ENCODE data around the gene CD22. TPM values are rescaled to one million over a fixed set of nuclear protein-coding genes. Genes with fewer than 3 reads are reported as not detected.

Gene CD22
- total and polyA plus RNA-seq, 10 of the 15 experiments (the other 5 are each of a cell fraction or from before 2014, with no cell fraction given) = 23.0 to 344 (median 181) TPM

DNA sequence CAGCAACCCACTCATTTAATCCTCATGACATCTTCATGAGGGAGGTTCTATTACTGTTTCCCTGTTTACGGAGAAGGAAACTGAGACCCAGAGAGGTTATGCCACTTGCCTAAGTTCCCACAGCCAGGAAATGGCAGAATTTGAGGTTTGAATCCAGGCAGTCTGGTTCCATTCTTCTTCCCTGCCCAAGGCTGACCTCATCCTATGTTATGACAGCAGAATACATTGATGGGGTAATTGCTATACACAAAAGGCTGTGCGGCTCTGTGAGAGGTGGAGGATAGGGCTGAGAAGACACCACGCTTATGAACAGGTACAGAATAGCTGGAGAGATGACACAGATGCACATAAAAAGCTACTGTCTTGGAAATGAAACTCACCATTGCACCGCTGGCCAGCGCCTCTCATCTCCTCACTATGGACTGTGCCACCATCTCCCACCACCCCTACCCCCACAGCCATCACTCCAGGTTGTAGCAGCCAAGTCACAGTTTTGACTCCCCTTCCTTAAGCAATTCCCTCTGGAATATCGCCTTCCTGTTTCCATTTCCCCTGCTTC, 25.6 kb upstream of the CD22 start:
- intact Hi-C loops (cut with micrococcal nuclease; ENCODE audit: unreplicated experiment) = no loop called here
- no peaks in the 10 kb centered on the region for H4K20me1 ChIP-seq (ENCODE audit: control insufficient read depth, insufficient read depth)
- POLR2A ChIA-PET = interaction anchor here (0.7 kb wide), 1 partner anchor 170 kb away, joined by 3 read pairs; no protein-coding TSS in a partner anchor
- no peaks in the 10 kb centered on the region for H3K9me3 ChIP-seq (replicated peaks; ENCODE audit: control insufficient read depth, insufficient read depth, low read length)
- no peaks in the 10 kb centered on the region for H3K27me3 ChIP-seq (replicated peaks in 1 of 2; ENCODE audit: control insufficient read depth in 2 of 2, insufficient read depth in 2 of 2, low read length in 1 of 2)
- no peak for DNase-seq (ENCODE audit: low read depth, low spot score)
- SMC1A ChIA-PET (ENCODE audit: uncharacterized antibody, unreplicated experiment) = interaction anchor here (0.6 kb wide), 1 partner anchor 31 kb away, joined by 4 read pairs; no protein-coding TSS in a partner anchor
- 69% methylated on average over 6 of the region's 6 CpGs for WGBS (ENCODE audit: insufficient coverage, insufficient replicate concordance, low lambda C conversion rate, missing lambda C conversion rate)
- no peaks in the 10 kb centered on the region for H3K36me3 ChIP-seq (ENCODE audit: control insufficient read depth in 2 of 2, insufficient read depth in 2 of 2, low read length in 1 of 2)
- H2AFZ ChIP-seq (ENCODE audit: control insufficient read depth, low read depth, low read length) = no peak overlapping the region
- H3K4me2 ChIP-seq (ENCODE audit: control insufficient read depth, insufficient read depth) = no peak overlapping the region
- BruUV-seq (replicated peaks) = no TSS peak
- FAIRE-seq = no peak
- H3K27ac ChIP-seq (ENCODE audit: control insufficient read depth, insufficient read depth) = no peak overlapping the region
- H3K4me1 ChIP-seq (ENCODE audit: control insufficient read depth, insufficient read depth, low read length) = no peaks in the 10 kb centered on the region
- CTCF ChIA-PET = no interaction called here
- no peak overlapping the region for H3K4me3 ChIP-seq
- no peak overlapping the region for H3K9ac ChIP-seq (ENCODE audit: control insufficient read depth, insufficient read depth, low read length)
- in situ Hi-C loops (cut with MboI) = no loop called here
- RAD21 ChIA-PET (ENCODE audit: unreplicated experiment) = interaction anchor here (1.5 kb wide), 1 partner anchor 17 kb away, joined by 3 read pairs; no protein-coding TSS in a partner anchor
- no peaks in the 10 kb centered on the region for H3K79me2 ChIP-seq (ENCODE audit: control insufficient read depth, insufficient read depth, low read length)
- no peak for ATAC-seq
- no peak for TF ChIP-seq ZNF207 (IDR thresholded peaks at IDR 0.05; ENCODE audit: borderline replicate concordance)
- TF ChIP-seq BCL11A (IDR thresholded peaks at IDR 0.05; ENCODE audit: low read depth, low read length) = no peak
- TF ChIP-seq HCFC1 (IDR thresholded peaks at IDR 0.05; ENCODE audit: low read length) = no peak
- TF ChIP-seq, protein P1, sequence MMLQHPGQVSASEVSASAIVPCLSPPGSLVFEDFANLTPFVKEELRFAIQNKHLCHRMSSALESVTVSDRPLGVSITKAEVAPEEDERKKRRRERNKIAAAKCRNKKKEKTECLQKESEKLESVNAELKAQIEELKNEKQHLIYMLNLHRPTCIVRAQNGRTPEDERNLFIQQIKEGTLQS (IDR thresholded peaks at IDR 0.05; ENCODE audit: borderline replicate concordance, extremely low read depth, low read depth, low read length) = no peak
- TF ChIP-seq SRF (IDR thresholded peaks at IDR 0.05; ENCODE audit: low read depth in 2 of 2, low read length in 2 of 2) = no peak
- TF ChIP-seq, protein P2, sequence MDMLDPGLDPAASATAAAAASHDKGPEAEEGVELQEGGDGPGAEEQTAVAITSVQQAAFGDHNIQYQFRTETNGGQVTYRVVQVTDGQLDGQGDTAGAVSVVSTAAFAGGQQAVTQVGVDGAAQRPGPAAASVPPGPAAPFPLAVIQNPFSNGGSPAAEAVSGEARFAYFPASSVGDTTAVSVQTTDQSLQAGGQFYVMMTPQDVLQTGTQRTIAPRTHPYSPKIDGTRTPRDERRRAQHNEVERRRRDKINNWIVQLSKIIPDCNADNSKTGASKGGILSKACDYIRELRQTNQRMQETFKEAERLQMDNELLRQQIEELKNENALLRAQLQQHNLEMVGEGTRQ (IDR thresholded peaks at IDR 0.05; ENCODE audit: borderline replicate concordance, low read depth, low read length) = no peak
- no peak for TF ChIP-seq MEF2B (IDR thresholded peaks at IDR 0.05; ENCODE audit: partially characterized antibody, poor library complexity, severe bottlenecking)
- no peak for TF ChIP-seq TCF12 (IDR thresholded peaks at IDR 0.05; ENCODE audit: low read depth, low read length)
- no peak for TF ChIP-seq DPF2 (IDR thresholded peaks at IDR 0.05)
- TF ChIP-seq E4F1 (IDR thresholded peaks at IDR 0.05; ENCODE audit: borderline replicate concordance, partially characterized antibody) = no peak
- no peak for TF ChIP-seq SIN3A (IDR thresholded peaks at IDR 0.05; ENCODE audit: low read depth, low read length)
- TF ChIP-seq, protein P3, sequence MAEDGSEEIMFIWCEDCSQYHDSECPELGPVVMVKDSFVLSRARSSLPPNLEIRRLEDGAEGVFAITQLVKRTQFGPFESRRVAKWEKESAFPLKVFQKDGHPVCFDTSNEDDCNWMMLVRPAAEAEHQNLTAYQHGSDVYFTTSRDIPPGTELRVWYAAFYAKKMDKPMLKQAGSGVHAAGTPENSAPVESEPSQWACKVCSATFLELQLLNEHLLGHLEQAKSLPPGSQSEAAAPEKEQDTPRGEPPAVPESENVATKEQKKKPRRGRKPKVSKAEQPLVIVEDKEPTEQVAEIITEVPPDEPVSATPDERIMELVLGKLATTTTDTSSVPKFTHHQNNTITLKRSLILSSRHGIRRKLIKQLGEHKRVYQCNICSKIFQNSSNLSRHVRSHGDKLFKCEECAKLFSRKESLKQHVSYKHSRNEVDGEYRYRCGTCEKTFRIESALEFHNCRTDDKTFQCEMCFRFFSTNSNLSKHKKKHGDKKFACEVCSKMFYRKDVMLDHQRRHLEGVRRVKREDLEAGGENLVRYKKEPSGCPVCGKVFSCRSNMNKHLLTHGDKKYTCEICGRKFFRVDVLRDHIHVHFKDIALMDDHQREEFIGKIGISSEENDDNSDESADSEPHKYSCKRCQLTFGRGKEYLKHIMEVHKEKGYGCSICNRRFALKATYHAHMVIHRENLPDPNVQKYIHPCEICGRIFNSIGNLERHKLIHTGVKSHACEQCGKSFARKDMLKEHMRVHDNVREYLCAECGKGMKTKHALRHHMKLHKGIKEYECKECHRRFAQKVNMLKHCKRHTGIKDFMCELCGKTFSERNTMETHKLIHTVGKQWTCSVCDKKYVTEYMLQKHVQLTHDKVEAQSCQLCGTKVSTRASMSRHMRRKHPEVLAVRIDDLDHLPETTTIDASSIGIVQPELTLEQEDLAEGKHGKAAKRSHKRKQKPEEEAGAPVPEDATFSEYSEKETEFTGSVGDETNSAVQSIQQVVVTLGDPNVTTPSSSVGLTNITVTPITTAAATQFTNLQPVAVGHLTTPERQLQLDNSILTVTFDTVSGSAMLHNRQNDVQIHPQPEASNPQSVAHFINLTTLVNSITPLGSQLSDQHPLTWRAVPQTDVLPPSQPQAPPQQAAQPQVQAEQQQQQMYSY (CRISPR knock-in tag; IDR thresholded peaks at IDR 0.05) = no peak
